CD14-positive monocyte (primary cell): ENCODE measurements around the gene OR10J1. TPM values are rescaled to one million over a fixed set of nuclear protein-coding genes. Genes with fewer than 3 reads are reported as not detected.

Experiments used
- DNase-seq, 3 donors: peaks; one replicate each; pipeline ENCODE4 v3.0.0-alpha.2; 2011 to 2022
- H2AFZ ChIP-seq: 2 replicates; pipeline ENCODE4 v1.6.0; 2012; ENCODE audit warnings: mild to moderate bottlenecking, low read depth, low read length, inconsistent platforms; ENCODE audit not compliant: insufficient read depth, poor library complexity, severe bottlenecking
- H3K27ac ChIP-seq, 2 donors: 1 replicate in 1 of 2; 2 replicates in 1 of 2; pipeline ENCODE4 v1.5.1; 2012 to 2013; ENCODE audit warnings: low read length in 2 of 2, control low read depth in 1 of 2, inconsistent platforms in 1 of 2, low read depth in 1 of 2, mild to moderate bottlenecking in 1 of 2
- H3K27me3 ChIP-seq, 2 donors: one replicate each; pipeline versions ENCODE4 v1.6.0 to v1.6.1; 2011 to 2013; ENCODE audit warnings: low read length in 2 of 2; ENCODE audit not compliant: control insufficient read depth in 2 of 2, insufficient read depth in 2 of 2
- H3K36me3 ChIP-seq, 2 donors: replicated peaks in 1 of 2; 1 replicate in 1 of 2; 2 replicates in 1 of 2; pipeline versions ENCODE4 v1.5.1 to v1.6.1; 2012 to 2013; ENCODE audit warnings: low read length in 2 of 2, control low read depth in 1 of 2, inconsistent platforms in 1 of 2, mild to moderate bottlenecking in 1 of 2; ENCODE audit not compliant: insufficient read depth in 2 of 2, control insufficient read depth in 1 of 2
- H3K4me1 ChIP-seq, 2 donors: 1 replicate in 1 of 2; 2 replicates in 1 of 2; pipeline versions ENCODE4 v1.5.1 to v1.6.1; 2012 to 2013; ENCODE audit warnings: low read length in 2 of 2, control low read depth in 1 of 2, inconsistent platforms in 1 of 2, mild to moderate bottlenecking in 1 of 2, moderate library complexity in 1 of 2; ENCODE audit not compliant: insufficient read depth in 2 of 2, control insufficient read depth in 1 of 2
- H3K4me2 ChIP-seq: replicated peaks from 2 replicates; pipeline ENCODE3; 2012; ENCODE audit warnings: low read length, moderate library complexity, mild to moderate bottlenecking; ENCODE audit not compliant: poor library complexity, severe bottlenecking; ENCODE audit errors: extremely low read depth
- H3K4me3 ChIP-seq, 3 experiments: fragments of 200-600 bp in 1 of 3; sonication (generic) in 1 of 3; replicated peaks in 1 of 3; 1 replicate in 2 of 3; 2 replicates in 1 of 3; pipeline ENCODE4 v1.5.1; 2011 to 2013; ENCODE audit warnings: low read length in 3 of 3, mild to moderate bottlenecking in 3 of 3, control low read depth in 2 of 3, low read depth in 2 of 3, inconsistent platforms in 1 of 3, moderate library complexity in 1 of 3
- H3K79me2 ChIP-seq: 2 replicates; pipeline ENCODE4 v1.6.0; 2012; ENCODE audit warnings: mild to moderate bottlenecking, control low read depth, inconsistent platforms, low read length, moderate library complexity; ENCODE audit not compliant: insufficient read depth
- H3K9ac ChIP-seq: 2 replicates; pipeline ENCODE4 v1.6.0; 2017; ENCODE audit warnings: low read length, mild to moderate bottlenecking; ENCODE audit not compliant: insufficient read depth, poor library complexity, severe bottlenecking
- H3K9me3 ChIP-seq, 2 donors: replicated peaks in 1 of 2; 1 replicate in 1 of 2; 2 replicates in 1 of 2; pipeline versions ENCODE4 v1.5.1 to v1.6.1; 2012 to 2013; ENCODE audit warnings: low read length in 2 of 2, control low read depth in 1 of 2; ENCODE audit not compliant: control insufficient read depth in 1 of 2, insufficient read depth in 1 of 2
- H4K20me1 ChIP-seq: 2 replicates; pipeline ENCODE4 v1.6.0; 2012; ENCODE audit warnings: mild to moderate bottlenecking, low read length, control low read depth, moderate library complexity; ENCODE audit not compliant: insufficient read depth
- H3K27ac Mint-ChIP-seq, 7 donors: one replicate each; pipeline ENCODE4 v1.8.0; 2020; ENCODE audit warnings: mild to moderate bottlenecking in 7 of 7, mixed read lengths in 7 of 7, moderate library complexity in 6 of 7, inconsistent platforms in 2 of 7
- H3K27me3 Mint-ChIP-seq, 3 donors: one replicate each; pipeline ENCODE4 v1.8.0; 2021 to 2022; ENCODE audit warnings: low read depth in 3 of 3, mild to moderate bottlenecking in 3 of 3, mixed read lengths in 3 of 3, moderate library complexity in 3 of 3, inconsistent platforms in 1 of 3
- H3K36me3 Mint-ChIP-seq, 2 donors: one replicate each; pipeline ENCODE4 v1.8.0; 2020; ENCODE audit warnings: mixed read lengths in 2 of 2, inconsistent platforms in 1 of 2, mild to moderate bottlenecking in 1 of 2
- H3K4me1 Mint-ChIP-seq: one replicate; pipeline ENCODE4 v1.8.0; 2020; ENCODE audit warnings: mild to moderate bottlenecking, mixed read lengths
- H3K4me3 Mint-ChIP-seq, 2 donors: one replicate each; pipeline ENCODE4 v1.8.0; 2020; ENCODE audit warnings: mild to moderate bottlenecking in 2 of 2, mixed read lengths in 2 of 2, moderate library complexity in 1 of 2
- H3K9me3 Mint-ChIP-seq, 7 donors: one replicate each; pipeline ENCODE4 v1.8.0; 2020 to 2022; ENCODE audit warnings: mixed read lengths in 7 of 7, mild to moderate bottlenecking in 6 of 7, moderate library complexity in 6 of 7, inconsistent platforms in 2 of 7
- CTCF ChIP-seq: fragments of 200-600 bp; IDR thresholded peaks from one replicate; pipeline ENCODE4 v1.8.0; 2022; ENCODE audit warnings: antibody characterized with exemption, mild to moderate bottlenecking
- WGBS: methylation state at CpG from one replicate; pipeline ENCODE4 v1.1.5; 2013; ENCODE audit warnings: missing lambda C conversion rate; ENCODE audit not compliant: insufficient coverage; 5-methylcytosine and 5-hydroxymethylcytosine counted together
- intact Hi-C, 2 donors: fragments of 100-400 bp; cut with micrococcal nuclease; formaldehyde crosslinking; loops; one replicate each; pipeline versions ENCODE4 v1.15.0 to v1.15.1; 2023
- polyA plus RNA-seq, 3 donors: library from polyadenylated mRNA; depleted of rRNA in 1 of 3; unstranded in 2 of 3; stranded (reverse) in 1 of 3; fragments of 300-500 nt in 2 of 3; fragments of >200 nt in 1 of 3; fragmentation: Illumina TruSeq in 2 of 3; gene quantifications; 1 replicate in 2 of 3; 2 replicates in 1 of 3; pipeline ENCODE4 v1.2.3, GENCODE V29; 2012 to 2021

Gene OR10J1
- polyA plus RNA-seq, 3 donors, result not detected

- DNase-seq, result no peak
- Histone ChIP-seq H3K9me3 (peaks cover 8 to 12% of the 10 kb centered on the region in 2 donors), H3K27ac (no peak overlapping the region), H2AFZ (no peak overlapping the region), H3K4me3 (no peak overlapping the region), H3K4me2 (no peak overlapping the region), H3K4me1 (no peaks in the 10 kb centered on the region), H3K27me3 (no peaks in the 10 kb centered on the region), H3K36me3 (no peaks in the 10 kb centered on the region), H3K9ac (no peak overlapping the region), H3K79me2 (no peaks in the 10 kb centered on the region), H4K20me1 (no peaks in the 10 kb centered on the region)
- Mint-ChIP-seq H3K4me3 (no peak overlapping the region), H3K27me3 (peaks cover 0 to 3% (median 0%) of the 10 kb centered on the region in 3 donors), H3K36me3 (peaks cover 0 to 6% of the 10 kb centered on the region in 2 donors), H3K4me1 (no peaks in the 10 kb centered on the region), H3K9me3 (peaks cover 13 to 28% (median 18%) of the 10 kb centered on the region in 7 donors), H3K27ac (no peak overlapping the region)
- WGBS, result no CpG with 5 or more reads among the region's 2 CpGs
- TF ChIP-seq CTCF, result no peak
- intact Hi-C loops, result no loop called here
These were observed 20.0 kb downstream of the OR10J1 start for GRCh38 chr1:159459551-159459950.

GRCh38 chr1:159465191-159465603 is 25.7 kb downstream of the OR10J1 start:
- intact Hi-C loops, result no loop called here
- H3K27me3 Mint-ChIP-seq, result peaks cover 0 to 5% (median 0%) of the 10 kb centered on the region in 3 donors
- H3K79me2 ChIP-seq, result no peaks in the 10 kb centered on the region
- H3K4me3 Mint-ChIP-seq, result no peak overlapping the region
- H3K9me3 ChIP-seq, result peaks cover 8 to 12% of the 10 kb centered on the region in 2 donors
- H3K27ac Mint-ChIP-seq, result no peak overlapping the region
- H3K36me3 ChIP-seq, result no peaks in the 10 kb centered on the region
- no peak overlapping the region for H3K4me2 ChIP-seq
- no peak overlapping the region for H3K9ac ChIP-seq
- DNase-seq, result no peak
- H4K20me1 ChIP-seq, result no peaks in the 10 kb centered on the region
- no peaks in the 10 kb centered on the region for H3K27me3 ChIP-seq
- TF ChIP-seq CTCF, result no peak
- peaks cover 0 to 6% of the 10 kb centered on the region in 2 donors for H3K36me3 Mint-ChIP-seq
- H3K9me3 Mint-ChIP-seq, result peaks cover 11 to 22% (median 15%) of the 10 kb centered on the region in 7 donors
- no CpG with 5 or more reads among the region's 3 CpGs for WGBS
- H3K4me3 ChIP-seq, result no peak overlapping the region
- no peaks in the 10 kb centered on the region for H3K4me1 Mint-ChIP-seq
- no peak overlapping the region for H3K27ac ChIP-seq
- H3K4me1 ChIP-seq, result no peaks in the 10 kb centered on the region
- H2AFZ ChIP-seq, result no peak overlapping the region
